Ascending aorta (tissue), 2 donors: ENCODE results near the gene RGSL1. TPM values are rescaled to one million over a fixed set of nuclear protein-coding genes. Genes with fewer than 3 reads are reported as not detected.
A peak's percentile ranks its signal among the peaks of the same experiment; 100 is the strongest.

Experiments used
- DNase-seq, 2 donors: peaks; one replicate each; pipeline ENCODE4 v3.0.0-alpha.2; 2019; ENCODE audit warnings: low spot score in 2 of 2
- H3K27ac ChIP-seq, 2 donors: fragments of 200-600 bp; sonication (generic); one replicate each; pipeline ENCODE4 v1.5.1; 2016 to 2017; ENCODE audit warnings: mild to moderate bottlenecking in 1 of 2
- H3K27me3 ChIP-seq: fragments of 200-600 bp; sonication (generic); one replicate; pipeline ENCODE4 v1.5.1; 2017
- H3K36me3 ChIP-seq, 2 donors: fragments of 200-600 bp; sonication (generic); one replicate each; pipeline ENCODE4 v1.5.1; 2016
- H3K4me1 ChIP-seq, 2 donors: fragments of 200-600 bp; sonication (generic); one replicate each; pipeline ENCODE4 v1.5.1; 2016 to 2017; ENCODE audit warnings: mild to moderate bottlenecking in 1 of 2
- H3K4me3 ChIP-seq, 2 donors: fragments of 200-600 bp; sonication (generic); one replicate each; pipeline ENCODE4 v1.5.1; 2016 to 2017; ENCODE audit warnings: mild to moderate bottlenecking in 1 of 2
- H3K9me3 ChIP-seq, 2 donors: fragments of 200-600 bp; sonication (generic); one replicate each; pipeline ENCODE4 v1.5.1; 2016
- CTCF ChIP-seq, 3 experiments: fragments of 200-600 bp in 2 of 3; fragments of 450-650 bp in 1 of 3; sonication (generic) in 2 of 3; IDR thresholded peaks; one replicate each; pipeline ENCODE4 v1.5.1; 2016 to 2019; ENCODE audit warnings: antibody characterized with exemption in 3 of 3, mild to moderate bottlenecking in 1 of 3, moderate library complexity in 1 of 3
- intact Hi-C: fragments of 100-400 bp; cut with DNase I; formaldehyde crosslinking; loops from one replicate; pipeline ENCODE4 v1.15.1; 2023
- total RNA-seq: library from RNA; depleted of rRNA; stranded (reverse); fragments of >200 nt; gene quantifications from one replicate; pipeline ENCODE4 v1.1.0, GENCODE V29; 2016

The RGSL1 gene
- total RNA-seq, 1 donor from 2014 or later: not detected

- H3K9me3 ChIP-seq: no peaks in the 10 kb centered on the region
- intact Hi-C loops: no loop called here
- no peaks in the 10 kb centered on the region for H3K27me3 ChIP-seq
Observed at GRCh38 chr1:182599339-182599738, 149.4 kb downstream of the RGSL1 start.

GRCh38 chr1:182600036-182600713 is 150.2 kb downstream of the RGSL1 start:
- no peaks in the 10 kb centered on the region for H3K9me3 ChIP-seq
- no peak overlapping the region for H3K27ac ChIP-seq
- no peak for TF ChIP-seq CTCF (IDR thresholded peaks at IDR 0.05)
- H3K4me1 ChIP-seq: peaks cover 10 to 30% of the 10 kb centered on the region in 2 donors
- H3K4me3 ChIP-seq: no peak overlapping the region
- intact Hi-C loops: loop anchor here (5.0 kb wide), 2 partner anchors 72 to 97 kb away; no protein-coding TSS in a partner anchor
- peaks cover 9 to 16% of the 10 kb centered on the region in 2 donors for H3K36me3 ChIP-seq
- DNase-seq: no peak
- no peaks in the 10 kb centered on the region for H3K27me3 ChIP-seq

More at GRCh38 chr1:182599339-182599738, 149.4 kb downstream of the RGSL1 start:
- Histone ChIP-seq H3K36me3 (peaks cover 9 to 16% of the 10 kb centered on the region in 2 donors), H3K4me3 (no peak overlapping the region), H3K27ac (no peak overlapping the region), H3K4me1 (peaks cover 10 to 26% of the 10 kb centered on the region in 2 donors)
- peak in 1 of 3 experiments; percentile 10 for TF ChIP-seq CTCF (IDR thresholded peaks at IDR 0.05)
- DNase-seq: no peak

- Histone ChIP-seq H3K4me3 (no peak overlapping the region), H3K27ac (no peak overlapping the region), H3K9me3 (no peaks in the 10 kb centered on the region), H3K36me3 (peaks cover 9 to 16% of the 10 kb centered on the region in 2 donors), H3K4me1 (peaks cover 10 to 30% of the 10 kb centered on the region in 2 donors), H3K27me3 (no peaks in the 10 kb centered on the region)
- TF ChIP-seq CTCF (IDR thresholded peaks at IDR 0.05): no peak
- intact Hi-C loops: loop anchor here (1.0 to 5.0 kb wide), 3 partner anchors 71 to 183 kb away; no protein-coding TSS in a partner anchor
- no peak for DNase-seq
Observed at GRCh38 chr1:182600745-182601415, 150.9 kb downstream of the RGSL1 start.

GRCh38 chr1:182601416-182601786 is 151.5 kb downstream of the RGSL1 start:
- Histone ChIP-seq H3K27me3 (no peaks in the 10 kb centered on the region), H3K27ac (peak overlapping the region; percentile 4 to 26), H3K4me1 (peaks cover 10 to 26% of the 10 kb centered on the region in 2 donors), H3K9me3 (no peaks in the 10 kb centered on the region), H3K36me3 (peaks cover 9 to 16% of the 10 kb centered on the region in 2 donors), H3K4me3 (no peak overlapping the region)
- DNase-seq: peak in 1 of 2 donors; percentile 80
- intact Hi-C loops: loop anchor here (1.0 to 5.0 kb wide), 3 partner anchors 71 to 183 kb away; no protein-coding TSS in a partner anchor
- peak; percentile 74 to 89 (median 82) for TF ChIP-seq CTCF (IDR thresholded peaks at IDR 0.05)

- TF ChIP-seq CTCF (IDR thresholded peaks at IDR 0.05): no peak
- intact Hi-C loops: loop anchor here (1.0 to 5.0 kb wide), 3 partner anchors 70 to 182 kb away; no protein-coding TSS in a partner anchor
- peak overlapping the region; percentile 4 to 26 for H3K27ac ChIP-seq
- H3K4me1 ChIP-seq: peaks cover 10 to 26% of the 10 kb centered on the region in 2 donors
- no peaks in the 10 kb centered on the region for H3K27me3 ChIP-seq
- DNase-seq: no peak
- H3K36me3 ChIP-seq: peaks cover 9 to 16% of the 10 kb centered on the region in 2 donors
- H3K9me3 ChIP-seq: no peaks in the 10 kb centered on the region
- no peak overlapping the region for H3K4me3 ChIP-seq
Observed at GRCh38 chr1:182601913-182602312, 152.0 kb downstream of the RGSL1 start.
